IPS-18c (cell line): ENCODE data around the gene ITGA8.
"Not testable (repeated sequence)": the region's sequence is repeated elsewhere in the genome, so short reads cannot be mapped to it uniquely, and the experiment has no call there.

ENCODE experiments used
- H3K4me3 ChIP-seq: 2 replicates; pipeline ENCODE4 v1.7.0; 2013; ENCODE audit warnings: low read depth, mild to moderate bottlenecking, low read length, moderate library complexity; ENCODE audit not compliant: insufficient read depth
- H3K9me3 ChIP-seq: one replicate; pipeline ENCODE4 v1.6.1; 2013; ENCODE audit warnings: mild to moderate bottlenecking, low read length, moderate library complexity; ENCODE audit not compliant: control insufficient read depth, insufficient read depth

The ITGA8 gene

DNA sequence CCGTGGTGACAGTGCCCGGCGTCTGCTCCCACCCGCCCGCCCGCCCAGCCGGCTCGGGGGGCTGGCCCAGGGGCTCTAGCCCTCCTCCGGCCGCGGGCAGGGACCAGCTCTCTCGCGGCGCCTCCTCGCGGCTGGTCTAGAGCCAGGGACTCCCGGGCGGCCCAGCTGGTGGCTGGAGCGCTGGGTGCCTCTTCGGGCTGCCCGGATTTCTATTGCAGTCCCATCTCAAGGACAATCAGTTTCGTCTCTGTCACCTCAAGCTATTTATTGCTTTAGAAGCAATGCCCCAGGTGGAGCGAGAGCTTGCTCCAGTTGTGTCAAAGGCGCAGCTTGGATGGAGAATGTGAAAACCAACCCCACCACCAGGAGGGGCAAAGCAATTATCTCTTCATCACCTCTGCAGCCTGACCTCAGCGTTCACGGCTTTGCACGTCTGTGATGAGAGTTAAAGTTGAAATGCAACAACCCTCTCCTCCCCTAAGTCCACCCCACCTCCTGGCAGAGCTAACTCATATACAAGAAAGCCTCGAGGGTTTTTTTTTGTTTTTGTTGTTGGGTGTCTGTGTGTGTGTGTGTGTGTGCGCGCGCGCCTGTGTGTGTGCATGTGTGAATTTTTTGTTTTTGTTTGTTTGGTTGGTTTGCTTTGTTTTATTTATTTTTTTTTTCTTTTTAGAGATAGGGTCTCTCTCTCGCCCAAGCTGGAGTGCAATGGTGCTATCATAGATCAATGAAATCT is at the start of gene ITGA8:
ITGA8 (minus strand) TSS at position 24 of the 736 bp plus-strand sequence. CDS start 151 bp downstream, outside the sequence.
- no peaks in the 10 kb centered on the region for H3K9me3 ChIP-seq
- H3K4me3 ChIP-seq: peak within 1 kb of the TSS; percentile 52

- no peaks in the 10 kb centered on the region for H3K9me3 ChIP-seq
- H3K4me3 ChIP-seq: no peak overlapping the region
These were observed 45.3 kb upstream of the ITGA8 start for GRCh38 chr10:15764892-15765454.

- Histone ChIP-seq H3K9me3 (no peaks in the 10 kb centered on the region), H3K4me3 (no peak overlapping the region)
These were observed 43.3 kb upstream of the ITGA8 start for GRCh38 chr10:15763006-15763405.

DNA sequence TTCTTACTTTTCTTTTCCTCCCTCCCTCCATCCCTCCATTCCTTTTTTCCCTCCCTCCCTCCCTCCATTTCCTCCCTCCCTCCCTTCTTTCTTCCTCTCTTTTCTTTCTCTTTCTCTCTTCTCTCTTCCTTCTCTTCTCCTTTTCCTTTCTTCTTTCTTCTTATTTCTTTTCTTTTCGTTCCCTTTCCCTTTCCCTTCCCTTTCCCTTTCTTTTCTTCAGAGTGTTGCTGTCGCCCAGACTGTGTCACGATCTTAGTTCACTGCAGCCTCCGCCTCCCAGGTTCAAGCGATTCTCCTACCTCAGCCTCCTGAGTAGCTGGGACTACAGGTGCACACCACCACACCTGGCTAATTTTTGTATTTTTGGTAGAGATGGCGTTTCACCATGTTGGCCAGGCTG is 42.5 kb upstream of the ITGA8 start:
- not testable (repeated sequence) for H3K9me3 ChIP-seq, H3K4me3 ChIP-seq

DNA sequence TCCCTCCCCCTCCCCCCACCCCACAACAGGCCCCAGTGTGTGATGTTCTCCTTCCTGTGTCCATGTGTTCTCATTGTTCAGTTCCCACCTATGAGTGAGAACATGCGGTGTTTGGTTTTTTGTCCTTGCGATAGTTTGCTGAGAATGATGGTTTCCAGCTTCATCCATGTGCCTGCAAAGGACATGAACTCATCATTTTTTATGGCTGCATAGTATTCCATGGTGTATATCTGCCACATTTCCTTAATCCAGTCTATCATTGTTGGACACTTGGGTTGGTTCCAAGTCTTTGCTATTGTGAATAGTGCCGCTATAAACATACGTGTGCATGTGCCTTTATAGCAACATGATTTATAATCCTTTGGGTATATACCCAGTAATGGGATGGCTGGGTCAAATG is 41.5 kb upstream of the ITGA8 start:
- not testable (repeated sequence) for H3K4me3 ChIP-seq, H3K9me3 ChIP-seq

DNA sequence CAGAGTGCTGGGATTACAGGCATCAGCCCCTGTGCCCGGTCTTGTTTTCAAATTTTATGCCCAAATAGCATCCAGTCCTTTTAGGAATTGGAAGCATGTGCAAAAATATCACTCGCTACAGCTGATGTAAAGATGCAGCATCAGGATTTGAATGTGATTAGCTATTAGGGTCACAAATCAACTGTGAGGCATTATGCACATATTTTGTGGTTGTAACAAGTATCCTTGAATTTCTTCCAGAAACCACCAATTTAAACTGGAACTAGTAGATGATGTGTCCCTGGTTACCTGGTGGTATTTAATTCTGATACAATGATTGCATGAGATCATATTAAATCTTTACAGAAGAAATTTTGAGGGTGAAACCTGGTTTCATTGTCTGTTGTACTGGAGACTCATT is 41.0 kb upstream of the ITGA8 start:
- no peaks in the 10 kb centered on the region for H3K9me3 ChIP-seq

DNA sequence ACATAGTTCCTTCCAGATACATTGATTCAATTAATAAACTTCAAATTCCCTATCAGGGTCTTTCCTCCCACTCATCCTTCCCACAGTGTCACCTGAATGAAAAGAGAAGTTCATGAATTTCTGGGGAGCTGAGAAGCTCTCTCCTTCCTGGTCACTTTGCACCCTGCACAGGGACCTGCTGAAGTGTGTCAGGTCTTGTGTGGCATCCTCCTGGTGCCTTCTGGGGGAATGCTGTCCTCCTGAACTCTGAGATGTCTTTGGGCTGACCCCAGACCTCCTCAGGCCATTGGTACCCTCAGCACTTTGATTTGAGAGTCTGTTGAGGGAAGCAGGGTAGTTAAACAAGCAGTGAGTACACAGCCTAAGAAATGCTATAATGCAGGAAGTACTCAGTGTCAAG is 39.5 kb upstream of the ITGA8 start:
- no peak overlapping the region for H3K4me3 ChIP-seq
- no peaks in the 10 kb centered on the region for H3K9me3 ChIP-seq

More for the DNA sequence above, 41.0 kb upstream of the ITGA8 start:
- no peak overlapping the region for H3K4me3 ChIP-seq

- H3K4me3 ChIP-seq: no peak overlapping the region
- no peaks in the 10 kb centered on the region for H3K9me3 ChIP-seq
These were observed 38.9 kb upstream of the ITGA8 start for GRCh38 chr10:15758618-15759017.

DNA sequence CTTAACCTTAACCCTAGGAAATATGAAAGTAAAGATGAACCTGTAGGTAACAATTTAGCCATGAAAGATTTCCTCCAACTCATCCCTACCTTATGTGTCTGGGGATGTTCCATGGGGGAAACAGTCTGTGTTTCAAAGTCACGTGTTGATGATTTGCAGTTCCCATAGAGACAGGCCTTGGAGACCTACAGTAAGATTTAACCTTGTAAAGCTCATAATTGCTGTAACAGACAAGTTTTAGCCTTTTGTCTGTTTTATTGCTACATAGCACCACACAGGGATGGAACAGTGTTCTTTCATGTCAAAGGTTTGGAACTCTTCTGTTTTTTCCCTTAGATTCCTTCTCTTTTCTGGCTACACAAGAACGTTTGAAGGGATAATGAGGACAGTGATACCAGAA is 35.2 kb upstream of the ITGA8 start:
- Histone ChIP-seq H3K9me3 (no peaks in the 10 kb centered on the region), H3K4me3 (no peak overlapping the region)

- no peaks in the 10 kb centered on the region for H3K9me3 ChIP-seq
- no peak overlapping the region for H3K4me3 ChIP-seq
These were observed 31.3 kb upstream of the ITGA8 start for GRCh38 chr10:15751046-15751445.

DNA sequence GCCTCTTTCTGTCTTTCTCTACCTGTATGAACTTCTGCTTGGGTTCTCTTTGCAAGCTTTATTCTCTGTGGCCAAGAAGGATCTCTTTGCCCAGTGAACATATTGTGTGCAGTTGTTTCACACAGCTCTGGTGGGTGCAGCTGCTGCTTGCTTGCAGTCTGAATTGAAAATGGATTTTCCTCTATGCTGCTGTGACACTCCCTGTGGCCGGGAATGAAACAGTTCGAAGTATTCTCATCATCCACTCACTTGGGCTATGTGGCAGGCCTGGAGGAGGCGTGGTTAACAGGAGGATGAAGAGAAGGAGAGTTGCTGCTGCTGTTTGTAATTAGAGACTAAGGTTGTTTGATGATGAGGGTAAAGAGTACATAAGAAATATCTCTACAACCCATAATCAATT is 28.4 kb upstream of the ITGA8 start:
- Histone ChIP-seq H3K4me3 (no peak overlapping the region), H3K9me3 (no peaks in the 10 kb centered on the region)

- Histone ChIP-seq H3K9me3 (no peaks in the 10 kb centered on the region), H3K4me3 (no peak overlapping the region)
These were observed 27.9 kb upstream of the ITGA8 start for GRCh38 chr10:15747632-15748031.

GRCh38 chr10:15745751-15746150 is 26.0 kb upstream of the ITGA8 start:
- H3K4me3 ChIP-seq: no peak overlapping the region
- H3K9me3 ChIP-seq: no peaks in the 10 kb centered on the region

DNA sequence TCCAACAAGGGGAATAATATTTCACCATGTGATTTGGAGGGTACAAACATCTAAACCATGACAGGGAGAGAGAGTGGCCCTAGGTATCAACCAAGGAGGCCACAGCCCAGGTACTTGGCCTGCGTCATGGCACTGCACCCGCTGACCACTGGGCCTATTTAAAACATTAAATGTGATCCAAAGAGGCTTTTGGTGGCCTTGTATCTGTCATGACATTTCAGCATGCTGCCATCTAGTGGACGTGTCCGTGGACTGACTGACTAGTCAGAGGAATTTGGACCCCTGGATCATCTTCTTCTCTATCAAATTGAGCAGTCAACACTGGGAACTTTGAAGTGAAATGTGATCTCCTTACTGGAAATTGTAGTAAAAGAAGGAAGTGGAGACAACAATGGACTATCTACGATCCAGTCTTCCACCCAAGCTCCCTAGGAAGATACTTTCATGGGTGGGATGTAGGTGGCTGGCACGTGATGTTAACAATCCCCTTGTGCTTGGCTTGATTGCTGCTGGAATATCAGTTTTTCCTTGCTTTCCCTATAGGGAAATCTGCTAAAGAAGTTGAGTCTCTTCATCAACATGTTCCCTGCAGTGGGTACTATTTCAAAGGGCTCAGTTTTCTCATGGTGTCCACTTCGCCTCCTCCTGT is 24.6 kb upstream of the ITGA8 start:
- no peak overlapping the region for H3K4me3 ChIP-seq
- no peaks in the 10 kb centered on the region for H3K9me3 ChIP-seq

DNA sequence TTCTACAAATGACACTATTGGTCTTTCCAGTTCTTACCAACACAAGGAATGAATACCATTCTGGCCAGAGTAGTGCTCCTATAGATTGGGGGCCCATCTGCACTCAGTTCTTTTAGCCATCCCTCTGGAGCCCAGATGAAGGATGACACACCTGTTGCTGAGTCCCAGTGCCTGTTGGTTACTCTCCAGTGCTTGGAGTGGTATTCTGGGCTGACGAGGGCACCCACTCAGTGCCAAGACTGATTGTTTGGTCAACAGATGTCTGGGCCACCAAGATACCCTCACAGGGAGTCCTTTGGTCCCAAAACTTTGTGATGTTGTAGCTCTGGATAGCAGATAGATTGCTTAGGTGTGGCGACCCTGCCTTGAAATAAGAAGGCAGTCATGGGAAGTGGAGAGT is 23.7 kb upstream of the ITGA8 start:
- no peak overlapping the region for H3K4me3 ChIP-seq
- no peaks in the 10 kb centered on the region for H3K9me3 ChIP-seq

- no peak overlapping the region for H3K4me3 ChIP-seq
- no peaks in the 10 kb centered on the region for H3K9me3 ChIP-seq
These were observed 23.1 kb upstream of the ITGA8 start for GRCh38 chr10:15742836-15743235.

DNA sequence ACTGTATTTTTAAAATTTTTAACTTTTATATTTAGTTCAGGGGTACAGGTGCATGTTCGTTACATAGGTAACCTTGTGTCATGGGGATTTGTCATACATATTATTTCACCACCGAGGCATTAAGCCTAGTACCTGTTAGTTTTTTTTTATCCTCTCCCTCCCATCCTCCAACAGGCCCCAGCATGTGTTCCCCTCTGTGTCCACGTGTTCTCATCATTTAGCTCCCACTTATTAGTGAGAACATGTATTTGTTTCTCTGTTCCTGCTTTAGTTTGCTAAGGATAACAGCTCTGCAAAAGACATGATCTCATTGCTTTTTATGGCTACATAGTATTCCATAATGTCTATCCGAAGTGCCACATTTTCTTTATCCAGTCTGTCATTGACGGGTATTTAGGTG is 22.4 kb upstream of the ITGA8 start:
- Histone ChIP-seq H3K9me3 (no peaks in the 10 kb centered on the region), H3K4me3 (no peak overlapping the region)

GRCh38 chr10:15741581-15741980 is 21.9 kb upstream of the ITGA8 start:
- Histone ChIP-seq H3K9me3 (no peaks in the 10 kb centered on the region), H3K4me3 (no peak overlapping the region)
